HCT116 (cell line): ENCODE data around the gene RRAS2. TPM values are rescaled to one million over a fixed set of nuclear protein-coding genes. Genes with fewer than 3 reads are reported as not detected.

Source experiments
- ATAC-seq: fragments of 200-7000 bp; cut with Tn5 transposase; 2 replicates; pipeline ENCODE4 v1.9.1; 2020; ENCODE audit warnings: mild to moderate bottlenecking, moderate library complexity
- BruUV-seq: library from RNA; stranded (reverse); fragments of 400-500 nt; replicated peaks from 2 replicates; lab custom pipeline; 2021; lab: Mats Ljungman, UMichigan
- CTCF ChIA-PET: fragments of 300-600 bp; sonication (Branson Sonifier 250); formaldehyde crosslinking; loops from one replicate; lab custom pipeline; 2021; ENCODE audit warnings: antibody characterized with exemption; lab: Charles Lee
- POLR2A ChIA-PET: fragments of 300-600, 350-600 bp; sonication (Branson Sonifier 250); formaldehyde crosslinking; loops from one replicate; lab custom pipeline; 2021; ENCODE audit warnings: antibody characterized with exemption; lab: Charles Lee
- RAD21 ChIA-PET, 2 experiments: fragments of 300-600 bp; sonication (Branson Sonifier 250); formaldehyde crosslinking; loops; one replicate each; lab custom pipeline; 2023; ENCODE audit warnings: low total read pairs in 2 of 2; ENCODE audit not compliant: uncharacterized antibody in 2 of 2, unreplicated experiment in 2 of 2, low non-redundant PET in 1 of 2; lab: Charles Lee
- DNase-seq: peaks from one replicate; pipeline ENCODE4 v3.0.0-alpha.2; 2010; ENCODE audit warnings: low read depth, low spot score
- H2AFZ ChIP-seq: fragments of 200-600 bp; shearing (Covaris generic), sonication (generic); 2 replicates; pipeline ENCODE4 v1.6.1; 2017; ENCODE audit warnings: low read depth, mixed run types, mixed read lengths, antibody characterized with exemption, low read length; ENCODE audit not compliant: poor library complexity, severe bottlenecking
- H3K27ac ChIP-seq: 2 replicates; pipeline ENCODE4 v1.5.1; 2012; ENCODE audit warnings: low read depth, low read length
- H3K27me3 ChIP-seq: fragments of 200-600 bp; sonication (generic); 2 replicates; pipeline ENCODE4 v1.6.1; 2016; ENCODE audit warnings: mixed run types, low read length, mixed read lengths; ENCODE audit not compliant: insufficient read depth
- H3K36me3 ChIP-seq, 2 experiments: fragments of 200-500 bp in 1 of 2; fragments of 200-600 bp in 1 of 2; sonication (Bioruptor generic) in 1 of 2; sonication (generic) in 1 of 2; 2 replicates each; pipeline versions ENCODE4 v1.5.1 to v1.6.1; 2014 to 2016; ENCODE audit warnings: low read length in 2 of 2, inconsistent platforms in 1 of 2, mixed read lengths in 1 of 2, mixed run types in 1 of 2; ENCODE audit not compliant: insufficient read depth in 2 of 2, control insufficient read depth in 1 of 2
- H3K4me1 ChIP-seq, 2 experiments: fragments of 200-600 bp in 1 of 2; sonication (generic) in 1 of 2; 2 replicates each; pipeline versions ENCODE4 v1.5.1 to v1.6.1; 2012 to 2017; ENCODE audit warnings: low read length in 2 of 2, inconsistent platforms in 1 of 2, mild to moderate bottlenecking in 1 of 2, mixed read lengths in 1 of 2, mixed run types in 1 of 2, moderate library complexity in 1 of 2; ENCODE audit not compliant: insufficient read depth in 2 of 2, control insufficient read depth in 1 of 2
- H3K4me2 ChIP-seq: fragments of 200-600 bp; sonication (generic); 2 replicates; pipeline ENCODE4 v1.6.1; 2017; ENCODE audit warnings: mixed run types, low read length, mixed read lengths
- H3K4me3 ChIP-seq, 2 experiments: fragments of 200-600 bp in 1 of 2; sonication (generic) in 1 of 2; replicated peaks in 1 of 2; 2 replicates each; pipeline ENCODE4 v1.5.1; 2011 to 2016; ENCODE audit warnings: low read length in 2 of 2, control low read depth in 1 of 2, low read depth in 1 of 2, mild to moderate bottlenecking in 1 of 2, mixed read lengths in 1 of 2, mixed run types in 1 of 2
- H3K79me2 ChIP-seq: fragments of 200-600 bp; sonication (generic); 2 replicates; pipeline ENCODE4 v1.6.1; 2017; ENCODE audit warnings: mild to moderate bottlenecking, mixed run types, low read length, moderate library complexity, mixed read lengths; ENCODE audit not compliant: insufficient read depth
- H3K9ac ChIP-seq: fragments of 200-600 bp; sonication (generic); 2 replicates; pipeline ENCODE4 v1.6.1; 2016; ENCODE audit warnings: low read length, mixed read lengths
- H3K9me2 ChIP-seq: fragments of 200-600 bp; sonication (generic), shearing (Covaris generic); 2 replicates; pipeline ENCODE4 v1.6.1; 2017; ENCODE audit warnings: mixed run types, mild to moderate bottlenecking, moderate library complexity; ENCODE audit not compliant: insufficient read depth
- H3K9me3 ChIP-seq, 2 experiments: fragments of 200-500 bp in 1 of 2; fragments of 200-600 bp in 1 of 2; sonication (Bioruptor generic) in 1 of 2; sonication (generic) in 1 of 2; 2 replicates each; pipeline ENCODE4 v1.6.1; 2014 to 2017; ENCODE audit warnings: low read length in 2 of 2, mixed read lengths in 2 of 2, inconsistent platforms in 1 of 2, low read depth in 1 of 2, mild to moderate bottlenecking in 1 of 2, mixed run types in 1 of 2, moderate library complexity in 1 of 2; ENCODE audit not compliant: control insufficient read depth in 1 of 2, insufficient read depth in 1 of 2
- H4K20me1 ChIP-seq: fragments of 200-600 bp; sonication (generic), shearing (Covaris generic); 2 replicates; pipeline ENCODE4 v1.6.1; 2017; ENCODE audit warnings: mixed run types, mild to moderate bottlenecking, moderate library complexity; ENCODE audit not compliant: insufficient read depth
- ATF3 ChIP-seq: IDR thresholded peaks from 2 replicates; pipeline ENCODE4 v1.6.1; 2012
- CBX3 ChIP-seq: IDR thresholded peaks from 2 replicates; pipeline ENCODE4 v1.6.1; 2012; ENCODE audit warnings: low read depth
- CTCF ChIP-seq, 3 experiments: fragments of 200-600 bp in 1 of 3; sonication (generic) in 1 of 3; IDR thresholded peaks in 2 of 3; conservative IDR thresholded peaks in 1 of 3; 2 replicates each; pipeline ENCODE4 v1.5.1; 2012 to 2017; ENCODE audit warnings: low read depth in 2 of 3, low read length in 2 of 3, antibody characterized with exemption in 1 of 3, borderline replicate concordance in 1 of 3, control low read depth in 1 of 3, mild to moderate bottlenecking in 1 of 3, mixed read lengths in 1 of 3, mixed run types in 1 of 3, moderate library complexity in 1 of 3; ENCODE audit not compliant: insufficient read depth in 1 of 3
- EGR1 ChIP-seq: IDR thresholded peaks from 2 replicates; pipeline ENCODE4 v1.6.1; 2012; ENCODE audit warnings: low read depth
- EZH2 ChIP-seq: fragments of 200-600 bp; sonication (generic); IDR thresholded peaks from 2 replicates; pipeline ENCODE4 v1.6.1; 2017; ENCODE audit warnings: antibody characterized with exemption, mixed run types
- EZH2phosphoT487 ChIP-seq: fragments of 200-600 bp; IDR thresholded peaks from 2 replicates; pipeline ENCODE4 v1.6.1; 2018; ENCODE audit warnings: antibody characterized with exemption, borderline replicate concordance
- MAX ChIP-seq: IDR thresholded peaks from 2 replicates; pipeline ENCODE4 v1.6.1; 2012
- POLR2AphosphoS5 ChIP-seq: IDR thresholded peaks from 2 replicates; pipeline ENCODE4 v1.6.1; 2011; ENCODE audit warnings: mild to moderate bottlenecking, low read depth, low read length, moderate library complexity
- RAD21 ChIP-seq: IDR thresholded peaks from 2 replicates; pipeline ENCODE4 v1.6.1; 2012; ENCODE audit warnings: low read depth, mild to moderate bottlenecking
- REST ChIP-seq: IDR thresholded peaks from 2 replicates; pipeline ENCODE4 v1.6.1; 2012; ENCODE audit warnings: low read depth
- SIN3A ChIP-seq: IDR thresholded peaks from 2 replicates; pipeline ENCODE4 v1.6.1; 2012; ENCODE audit warnings: low read depth
- SP1 ChIP-seq: IDR thresholded peaks from 2 replicates; pipeline ENCODE4 v1.6.1; 2012; ENCODE audit warnings: low read depth
- SRF ChIP-seq: IDR thresholded peaks from 2 replicates; pipeline ENCODE4 v1.6.1; 2012; ENCODE audit warnings: low read depth
- TCF7L2 ChIP-seq: IDR thresholded peaks from 2 replicates; pipeline ENCODE4 v1.7.0; 2011; ENCODE audit warnings: borderline replicate concordance, inconsistent platforms; ENCODE audit not compliant: insufficient read depth, insufficient read length; ENCODE audit errors: extremely low read depth
- YY1 ChIP-seq: IDR thresholded peaks from 2 replicates; pipeline ENCODE4 v1.6.1; 2011; ENCODE audit warnings: low read length, low read depth, moderate library complexity, mild to moderate bottlenecking; ENCODE audit not compliant: insufficient replicate concordance; ENCODE audit errors: extremely low read depth
- ZBTB33 ChIP-seq: IDR thresholded peaks from 2 replicates; pipeline ENCODE4 v1.6.1; 2011; ENCODE audit warnings: mild to moderate bottlenecking, low read length, moderate library complexity; ENCODE audit not compliant: insufficient replicate concordance; ENCODE audit errors: extremely low read depth
- intact Hi-C: fragments of 100-400 bp; cut with micrococcal nuclease; formaldehyde crosslinking; loops from 2 replicates; pipeline ENCODE4 v1.10.0; 2022
- total RNA-seq: library from RNA; stranded (reverse); gene quantifications from one replicate; pipeline ENCODE4 v1.2.1, GENCODE V29; 2021; ENCODE audit not compliant: unreplicated experiment

The RRAS2 gene
- total RNA-seq, 1 experiment from 2014 or later, result 54.5 TPM

- Histone ChIP-seq H3K9me3 (0 out of 4 replicates have a peak, but pooled peaks cover 0 to 8% of the 10 kb centered on the region in 2 experiments), H3K79me2 (peaks cover 94% of the 10 kb centered on the region), H4K20me1 (no peaks in the 10 kb centered on the region; the same call in 1 of the 2 replicates), H3K27ac (no peak overlapping the region), H2AFZ (no peak overlapping the region), H3K36me3 (peaks cover 0 to 13% of the 10 kb centered on the region in 2 experiments; a peak in 1 of 4 replicates), H3K9ac (no peak overlapping the region), H3K4me1 (no peaks in the 10 kb centered on the region; a peak in 1 of 4 replicates), H3K4me3 (no peak overlapping the region), H3K27me3 (no peaks in the 10 kb centered on the region), H3K9me2 (no peaks in the 10 kb centered on the region), H3K4me2 (no peak overlapping the region)
- BruUV-seq, result no TSS peak
- intact Hi-C loops, result no loop called here
- DNase-seq (no peak), ATAC-seq (no peak)
- POLR2A ChIA-PET, result no interaction called here
- RAD21 ChIA-PET, result no interaction called here
- CTCF ChIA-PET, result no interaction called here
- TF ChIP-seq MAX, result no peak
- TF ChIP-seq TCF7L2, result no peak
- no peak for TF ChIP-seq SIN3A
- TF ChIP-seq SRF, result no peak
- no peak for TF ChIP-seq EZH2phosphoT487
- TF ChIP-seq RAD21, result no peak
- TF ChIP-seq CBX3, result no peak
- no peak for TF ChIP-seq ATF3
- TF ChIP-seq SP1, result no peak
- TF ChIP-seq CTCF (IDR thresholded peaks at IDR 0.05 in 2 of 3, conservative IDR thresholded peaks at IDR 0.05 in 1 of 3; ENCODE audit: borderline replicate concordance in 1 of 3, insufficient read depth in 1 of 3, low read depth in 2 of 3, low read length in 2 of 3), result no peak
- TF ChIP-seq REST, result no peak
- TF ChIP-seq EGR1, result no peak
- no peak for TF ChIP-seq YY1
- TF ChIP-seq EZH2, result no peak
- TF ChIP-seq ZBTB33, result no peak
- no peak for TF ChIP-seq POLR2AphosphoS5
These were observed 11.5 kb downstream of the RRAS2 start for GRCh38 chr11:14347494-14347893.
